HG03342 (cell line): ENCODE data around the gene FLNC.

ENCODE experiments used
- ATAC-seq: cut with Tn5 transposase; IDR thresholded peaks from one replicate; pipeline ENCODE4 v1.9.1; 2021; ENCODE audit warnings: mild to moderate bottlenecking, moderate library complexity; ENCODE audit not compliant: unreplicated experiment

FLNC gene

GRCh38 chr7:128801667-128802418 lies 28.4 kb upstream of the FLNC start:
- ATAC-seq: no peak

- no peak for ATAC-seq
Measured at GRCh38 chr7:128804484-128804883, 25.7 kb upstream of the FLNC start.

- ATAC-seq: no peak
Measured at GRCh38 chr7:128805225-128805624, 25.0 kb upstream of the FLNC start.

DNA sequence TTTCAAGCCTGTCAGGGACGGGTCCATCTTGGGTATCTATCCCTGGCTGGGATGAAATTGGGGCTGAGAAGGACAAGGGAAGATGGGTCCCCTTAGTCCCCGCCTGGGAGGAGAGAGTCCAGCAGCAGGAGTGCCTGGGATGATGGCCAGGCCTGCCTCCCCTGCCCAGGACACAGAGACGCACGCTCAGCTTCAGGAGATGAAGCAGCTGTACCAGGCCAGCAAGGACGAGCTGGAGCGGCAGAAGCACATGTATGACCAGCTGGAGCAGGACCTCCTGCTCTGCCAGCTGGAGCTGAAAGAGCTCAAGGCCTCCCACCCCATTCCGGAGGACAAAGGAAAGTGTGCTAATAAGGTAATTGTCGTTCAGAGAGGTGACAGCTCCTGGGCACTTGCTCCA lies 23.0 kb upstream of the FLNC start:
- ATAC-seq: no peak

GRCh38 chr7:128809363-128809762 lies 20.8 kb upstream of the FLNC start:
- no peak for ATAC-seq

DNA sequence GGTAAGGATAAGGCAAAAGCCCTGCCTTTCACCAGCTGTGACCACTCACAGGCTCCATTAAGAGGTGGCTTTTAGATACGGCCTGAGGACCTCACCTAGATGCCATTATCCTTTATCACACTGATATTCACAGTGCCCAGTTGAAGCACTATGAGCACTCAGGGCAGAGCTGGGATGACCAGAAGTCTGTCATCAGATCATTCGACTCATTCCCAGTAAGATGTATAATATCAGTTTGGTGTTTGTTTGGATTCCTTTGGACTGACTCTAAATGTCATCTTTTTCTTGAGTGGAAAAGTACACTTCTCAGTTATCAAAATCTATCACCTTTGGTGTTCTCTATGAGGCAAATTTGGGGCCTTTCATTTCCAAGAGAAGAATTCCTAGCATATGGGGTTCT lies 19.7 kb upstream of the FLNC start:
- no peak for ATAC-seq

DNA sequence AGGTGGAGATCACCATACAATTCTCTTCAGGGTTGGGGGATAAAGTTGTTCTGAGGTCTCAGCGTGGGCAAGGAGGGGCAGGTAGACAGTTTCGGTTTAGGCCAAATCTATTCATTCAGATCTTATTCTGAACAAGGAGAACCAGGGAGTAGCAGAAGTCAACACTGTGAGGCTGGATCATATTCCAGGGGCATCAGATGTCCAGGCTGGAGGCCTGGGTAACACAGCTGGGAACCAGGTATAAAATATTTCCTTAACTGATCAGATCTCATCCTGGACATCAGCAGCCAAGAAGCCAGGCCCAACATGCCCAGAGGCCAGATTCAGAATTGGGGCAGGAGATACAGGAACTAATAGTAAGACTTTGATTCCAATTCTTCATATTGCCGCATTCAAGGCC lies 19.2 kb upstream of the FLNC start:
- no peak for ATAC-seq

- ATAC-seq: no peak
Measured at GRCh38 chr7:128811631-128812430, 18.4 kb upstream of the FLNC start.

DNA sequence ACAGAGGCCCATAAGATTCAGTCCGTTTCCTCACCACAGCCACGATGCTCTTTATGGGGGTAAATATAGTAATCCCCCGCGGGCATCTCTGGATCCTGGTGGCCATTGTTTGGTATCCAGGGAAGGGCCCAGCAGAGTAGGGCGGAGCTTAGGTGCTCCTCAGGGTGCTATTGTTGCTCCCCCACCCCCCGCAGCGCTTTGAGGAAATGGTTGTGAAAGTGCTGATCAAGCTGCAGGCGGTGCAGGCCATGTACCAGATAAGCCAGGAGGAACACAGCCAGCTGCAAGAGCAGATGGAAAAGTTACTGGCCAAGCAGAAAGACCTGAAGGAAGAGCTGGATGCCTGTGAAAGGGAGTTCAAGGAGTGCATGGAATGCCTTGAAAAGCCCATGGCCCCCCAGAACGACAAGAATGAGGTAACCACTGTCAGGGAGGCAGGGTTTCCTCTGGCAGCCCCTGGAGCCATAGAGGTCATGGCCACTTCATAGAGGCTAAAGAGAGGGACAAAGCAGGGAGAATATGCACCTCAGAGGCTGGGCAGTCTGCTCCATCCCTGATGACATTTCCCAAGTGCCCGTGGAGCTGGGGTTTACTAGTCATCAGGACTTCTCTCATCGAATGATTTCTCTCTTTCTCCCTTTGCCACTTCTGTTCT lies 17.6 kb upstream of the FLNC start:
- no peak for ATAC-seq

- ATAC-seq: no peak
Measured at GRCh38 chr7:128814499-128814898, 15.7 kb upstream of the FLNC start.

- no peak for ATAC-seq
Measured at GRCh38 chr7:128815289-128815942, 14.8 kb upstream of the FLNC start.

DNA sequence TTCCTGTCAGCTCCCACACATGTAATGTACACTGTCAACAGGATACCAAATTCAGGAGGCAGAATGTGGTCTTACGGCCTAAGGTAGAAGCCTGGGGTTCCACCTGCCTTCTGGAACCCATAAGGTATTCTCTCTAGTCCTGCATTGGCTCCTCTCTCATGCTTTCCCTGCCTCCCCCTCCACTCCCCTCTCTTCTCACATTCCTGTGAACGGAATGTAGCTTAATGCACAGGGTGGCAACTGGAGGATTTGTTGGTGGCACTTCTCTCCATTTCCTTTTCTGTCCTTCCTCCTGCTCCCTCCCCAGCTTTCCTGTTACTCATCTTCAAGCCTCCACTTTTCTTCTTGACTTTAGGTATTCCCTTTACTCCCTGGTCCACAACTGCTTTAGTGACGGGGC lies 11.5 kb upstream of the FLNC start:
- ATAC-seq: no peak

GRCh38 chr7:128821724-128822123 lies 8.5 kb upstream of the FLNC start:
- ATAC-seq: no peak

DNA sequence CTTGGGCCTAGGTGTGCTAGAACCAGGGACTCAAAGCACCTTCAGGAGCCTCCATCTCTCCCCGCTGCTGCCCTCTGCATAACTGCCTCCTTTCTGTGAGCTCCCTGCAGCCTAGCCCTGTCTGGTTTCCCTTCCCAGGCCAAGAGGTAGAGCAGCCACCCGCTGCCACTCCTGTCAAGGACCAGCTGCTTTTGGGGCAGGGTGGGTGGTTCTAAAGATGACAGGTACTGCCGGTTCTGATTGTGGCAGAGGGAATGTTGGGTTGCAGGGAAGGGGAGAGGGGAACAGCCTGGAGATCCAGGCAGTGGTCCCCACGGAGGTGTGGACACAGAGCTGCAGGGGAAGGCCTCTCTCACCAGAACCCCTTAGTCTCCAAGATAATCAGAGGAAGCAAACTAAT lies 3.7 kb upstream of the FLNC start:
- ATAC-seq: no peak

GRCh38 chr7:128826916-128827247 lies 3.3 kb upstream of the FLNC start:
- no peak for ATAC-seq

DNA sequence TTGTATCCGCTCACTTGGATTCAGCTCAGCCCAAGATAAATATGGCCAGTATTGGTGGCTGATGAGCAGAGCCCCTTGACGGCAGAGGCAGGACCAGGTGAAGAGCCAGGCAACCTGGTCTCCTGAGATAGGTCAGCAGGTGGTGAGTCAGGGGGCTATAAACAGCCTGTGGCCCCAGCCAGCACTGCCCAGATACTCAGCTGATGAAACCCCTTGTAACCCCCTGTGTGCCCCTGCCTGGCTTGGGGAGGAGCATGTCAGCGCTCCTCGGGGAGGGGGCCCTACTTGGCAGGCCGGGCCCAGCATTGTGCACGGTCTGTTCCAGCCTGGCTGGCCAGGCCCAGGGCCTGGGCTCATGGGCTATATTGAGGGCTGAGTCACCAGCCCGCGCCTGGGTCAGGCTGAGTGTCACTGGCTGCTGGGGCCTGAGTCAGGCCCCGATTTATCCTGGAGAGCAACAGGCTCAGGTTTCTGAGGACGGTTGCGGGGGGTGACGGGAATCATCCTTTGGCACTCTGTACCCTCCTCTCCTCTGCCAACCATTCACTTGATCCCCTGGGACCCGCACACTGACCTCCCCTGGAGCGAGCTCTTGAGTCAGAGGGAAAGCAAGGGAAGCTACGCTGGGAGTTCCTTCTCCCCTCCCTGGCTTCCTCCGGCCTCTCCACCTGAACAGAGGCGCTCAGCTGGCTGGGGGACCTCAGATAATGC lies 2.8 kb upstream of the FLNC start:
- ATAC-seq: no peak

DNA sequence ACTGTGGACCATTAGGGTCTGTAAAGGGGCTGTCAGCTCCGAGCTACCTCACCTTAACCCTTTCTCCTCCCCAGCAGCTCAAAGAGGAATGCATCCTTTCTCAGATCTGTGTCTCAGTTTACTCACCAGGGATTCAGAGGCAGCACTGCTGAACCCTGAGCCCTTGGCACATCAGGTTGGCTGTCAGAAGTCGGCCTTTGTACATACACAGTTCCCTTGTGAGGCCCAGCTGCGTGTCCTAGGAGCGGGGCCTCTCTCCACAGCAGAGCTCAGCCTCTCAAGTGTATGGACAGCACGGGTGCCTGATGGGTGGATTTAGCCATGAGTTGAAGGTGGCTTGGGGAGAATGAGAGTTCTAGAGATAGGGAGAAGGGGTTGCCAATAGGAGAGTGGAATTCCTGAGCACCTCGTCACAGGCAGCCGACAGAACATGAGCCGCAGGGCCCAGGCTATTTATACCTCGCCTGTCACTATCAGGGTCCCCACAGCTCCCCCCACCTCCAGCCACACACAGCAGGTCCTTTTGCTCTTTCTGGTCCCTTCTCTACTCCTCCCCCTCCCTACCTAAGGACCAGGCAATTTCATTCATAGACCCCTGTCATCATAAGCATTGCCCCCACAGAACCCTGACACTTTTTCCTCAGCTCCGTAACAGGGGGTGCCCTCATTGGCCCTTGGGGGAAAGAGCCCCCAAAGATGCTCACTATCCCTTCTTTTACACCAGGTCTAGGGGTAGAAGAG lies 2.1 kb upstream of the FLNC start:
- ATAC-seq: no peak

DNA sequence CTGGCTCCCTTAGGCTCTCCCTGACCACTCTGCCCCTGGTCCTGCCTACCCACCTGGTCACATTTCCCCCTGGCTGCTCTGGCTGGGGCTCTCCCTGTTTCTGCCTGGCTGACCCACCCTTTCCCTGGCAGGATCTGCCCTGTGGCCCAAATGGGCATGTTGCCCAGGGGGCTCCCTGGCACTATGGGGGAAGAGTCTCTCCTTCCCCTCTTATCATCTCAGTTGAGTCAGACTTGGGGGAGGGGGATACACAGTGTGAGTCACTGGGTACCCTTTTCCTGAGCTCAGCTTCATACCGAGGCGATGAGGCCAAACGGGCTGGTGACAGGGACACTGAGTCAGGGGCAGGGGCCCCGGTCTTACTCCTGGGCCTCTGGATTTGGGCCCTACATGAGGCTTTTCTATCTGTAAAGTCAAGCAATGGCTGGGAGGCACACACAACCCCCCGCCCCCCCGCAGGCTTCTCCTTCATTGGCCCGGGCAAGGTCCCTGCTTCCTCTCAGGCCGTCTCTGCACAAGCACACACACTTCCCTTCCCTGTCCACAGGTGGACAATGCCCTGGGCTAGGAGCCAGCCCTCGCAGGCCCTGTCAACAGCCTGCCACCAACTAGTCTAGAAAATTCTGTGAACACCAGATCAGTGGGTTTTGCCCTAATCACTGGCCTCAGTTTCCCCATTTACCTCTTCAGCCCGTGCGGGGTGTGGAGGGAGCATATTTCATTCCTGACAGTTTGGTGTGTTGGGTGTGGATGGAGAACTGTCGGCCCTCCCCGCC lies 627 bp upstream of the FLNC start:
- ATAC-seq: no peak

- no peak for ATAC-seq
Measured at GRCh38 chr7:128831178-128831993, 1.2 kb downstream of the FLNC start.
